Panc1 (cell line): ENCODE data around the gene PHLDB2. TPM values are rescaled to one million over a fixed set of nuclear protein-coding genes. Genes with fewer than 3 reads are reported as not detected.

Experiments
- ATAC-seq: fragments of 200-7000 bp; cut with Tn5 transposase; 2 replicates; pipeline ENCODE4 v1.9.1; 2020; ENCODE audit warnings: mild to moderate bottlenecking, moderate library complexity
- BruUV-seq: library from RNA; stranded (reverse); fragments of 400-500 nt; replicated peaks from 2 replicates; lab custom pipeline; 2021; lab: Mats Ljungman, UMichigan
- CTCF ChIA-PET: fragments of 300-600 bp; sonication (Branson Sonifier 250); formaldehyde crosslinking; loops from one replicate; lab custom pipeline; 2022; ENCODE audit warnings: antibody characterized with exemption; lab: Charles Lee
- POLR2A ChIA-PET: fragments of 300-600 bp; sonication (Branson Sonifier 250); formaldehyde crosslinking; loops from one replicate; lab custom pipeline; 2022; ENCODE audit warnings: antibody characterized with exemption; lab: Charles Lee
- DNase-seq: peaks from one replicate; pipeline ENCODE4 v3.0.0-alpha.2; 2010; ENCODE audit warnings: low read depth, low spot score
- H3K27ac ChIP-seq: 2 replicates; pipeline ENCODE4 v1.5.1; 2011; ENCODE audit warnings: mild to moderate bottlenecking, low read length, inconsistent platforms
- H3K27me3 ChIP-seq: fragments of 200-500 bp; sonication (Bioruptor generic); 2 replicates; pipeline ENCODE4 v1.6.0; 2014; ENCODE audit warnings: low read length, inconsistent platforms; ENCODE audit not compliant: control insufficient read depth, insufficient read depth
- H3K36me3 ChIP-seq: fragments of 200-500 bp; sonication (Bioruptor generic); 2 replicates; pipeline ENCODE4 v1.5.1; 2014; ENCODE audit warnings: inconsistent platforms, mild to moderate bottlenecking, low read length, moderate library complexity; ENCODE audit not compliant: control insufficient read depth, insufficient read depth
- H3K4me1 ChIP-seq: 2 replicates; pipeline ENCODE4 v1.5.1; 2011; ENCODE audit warnings: inconsistent platforms, mild to moderate bottlenecking, low read length, moderate library complexity; ENCODE audit not compliant: control insufficient read depth, insufficient read depth
- H3K4me3 ChIP-seq, 2 experiments: 2 replicates each; pipeline ENCODE4 v1.5.1; 2011 to 2012; ENCODE audit warnings: low read depth in 2 of 2, low read length in 2 of 2, mild to moderate bottlenecking in 2 of 2, inconsistent platforms in 1 of 2, moderate library complexity in 1 of 2
- H3K9me3 ChIP-seq: fragments of 200-500 bp; sonication (Bioruptor generic); 2 replicates; pipeline ENCODE4 v1.5.1; 2014; ENCODE audit warnings: low read depth, mild to moderate bottlenecking, inconsistent platforms, low read length, moderate library complexity; ENCODE audit not compliant: control insufficient read depth, insufficient read depth
- CTCF ChIP-seq: fragments of 450-650 bp; IDR thresholded peaks from 2 replicates; pipeline ENCODE4 v1.5.1; 2017; ENCODE audit warnings: mild to moderate bottlenecking
- POLR2AphosphoS5 ChIP-seq: IDR thresholded peaks from 2 replicates; pipeline ENCODE4 v1.6.1; 2012; ENCODE audit warnings: mild to moderate bottlenecking, low read depth, low read length, moderate library complexity
- SIN3A ChIP-seq: IDR thresholded peaks from 2 replicates; pipeline ENCODE4 v1.6.1; 2012; ENCODE audit warnings: low read depth, mild to moderate bottlenecking, low read length, moderate library complexity, borderline replicate concordance; ENCODE audit not compliant: insufficient read depth
- TCF7L2 ChIP-seq: IDR thresholded peaks from 2 replicates; pipeline ENCODE4 v1.6.1; 2011; ENCODE audit warnings: mild to moderate bottlenecking, low read depth, low read length, inconsistent platforms
- in situ Hi-C: cut with HindIII; loops from 2 replicates; pipeline ENCODE4 v1.10.0; 2016; ENCODE audit warnings: low sequenced_read_pairs, low pct_unique_long_range_greater_than_20kb
- intact Hi-C: fragments of 100-400 bp; cut with micrococcal nuclease; formaldehyde crosslinking; loops from one replicate; pipeline ENCODE4 v1.10.0; 2022; ENCODE audit not compliant: unreplicated experiment
- total RNA-seq: library from RNA; stranded (reverse); gene quantifications from one replicate; pipeline ENCODE4 v1.2.1, GENCODE V29; 2021; ENCODE audit not compliant: unreplicated experiment
- TF ChIP-seq, protein P1 (sequence below), 2 experiments: IDR thresholded peaks; 2 replicates each; pipeline ENCODE4 v1.6.1; 2011 to 2012; ENCODE audit warnings: low read depth in 2 of 2, control low read depth in 1 of 2, low read length in 1 of 2, mild to moderate bottlenecking in 1 of 2, moderate library complexity in 1 of 2; ENCODE audit not compliant: insufficient read depth in 1 of 2

Gene PHLDB2
- total RNA-seq, 1 experiment from 2014 or later, result 11.3 TPM

DNA sequence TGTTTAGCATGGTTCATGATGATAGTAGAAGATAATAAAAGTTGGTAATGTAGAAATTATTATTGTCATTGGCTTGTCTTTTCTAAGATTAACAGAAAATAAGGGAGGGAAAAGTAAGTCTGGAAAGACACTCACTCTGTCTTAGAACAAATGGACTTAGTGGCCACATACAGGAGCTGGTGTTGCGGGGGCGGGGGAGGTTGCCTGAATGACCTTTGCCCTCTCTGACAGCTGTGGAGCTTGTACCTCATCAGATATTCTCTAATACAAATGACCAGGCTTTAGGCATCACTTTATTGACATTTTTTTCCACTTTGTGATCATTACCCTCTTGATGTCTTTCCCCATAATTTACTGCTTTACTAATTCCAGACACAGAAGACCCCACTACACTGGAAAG is 145.6 kb downstream of the PHLDB2 start:
- Histone ChIP-seq H3K4me1 (no peaks in the 10 kb centered on the region), H3K9me3 (no peaks in the 10 kb centered on the region), H3K4me3 (no peak overlapping the region), H3K36me3 (no peaks in the 10 kb centered on the region), H3K27ac (no peak overlapping the region), H3K27me3 (no peaks in the 10 kb centered on the region)
- ChIA-PET POLR2A (no interaction called here), CTCF (no interaction called here)
- no TSS peak for BruUV-seq
- TF ChIP-seq, protein P1, sequence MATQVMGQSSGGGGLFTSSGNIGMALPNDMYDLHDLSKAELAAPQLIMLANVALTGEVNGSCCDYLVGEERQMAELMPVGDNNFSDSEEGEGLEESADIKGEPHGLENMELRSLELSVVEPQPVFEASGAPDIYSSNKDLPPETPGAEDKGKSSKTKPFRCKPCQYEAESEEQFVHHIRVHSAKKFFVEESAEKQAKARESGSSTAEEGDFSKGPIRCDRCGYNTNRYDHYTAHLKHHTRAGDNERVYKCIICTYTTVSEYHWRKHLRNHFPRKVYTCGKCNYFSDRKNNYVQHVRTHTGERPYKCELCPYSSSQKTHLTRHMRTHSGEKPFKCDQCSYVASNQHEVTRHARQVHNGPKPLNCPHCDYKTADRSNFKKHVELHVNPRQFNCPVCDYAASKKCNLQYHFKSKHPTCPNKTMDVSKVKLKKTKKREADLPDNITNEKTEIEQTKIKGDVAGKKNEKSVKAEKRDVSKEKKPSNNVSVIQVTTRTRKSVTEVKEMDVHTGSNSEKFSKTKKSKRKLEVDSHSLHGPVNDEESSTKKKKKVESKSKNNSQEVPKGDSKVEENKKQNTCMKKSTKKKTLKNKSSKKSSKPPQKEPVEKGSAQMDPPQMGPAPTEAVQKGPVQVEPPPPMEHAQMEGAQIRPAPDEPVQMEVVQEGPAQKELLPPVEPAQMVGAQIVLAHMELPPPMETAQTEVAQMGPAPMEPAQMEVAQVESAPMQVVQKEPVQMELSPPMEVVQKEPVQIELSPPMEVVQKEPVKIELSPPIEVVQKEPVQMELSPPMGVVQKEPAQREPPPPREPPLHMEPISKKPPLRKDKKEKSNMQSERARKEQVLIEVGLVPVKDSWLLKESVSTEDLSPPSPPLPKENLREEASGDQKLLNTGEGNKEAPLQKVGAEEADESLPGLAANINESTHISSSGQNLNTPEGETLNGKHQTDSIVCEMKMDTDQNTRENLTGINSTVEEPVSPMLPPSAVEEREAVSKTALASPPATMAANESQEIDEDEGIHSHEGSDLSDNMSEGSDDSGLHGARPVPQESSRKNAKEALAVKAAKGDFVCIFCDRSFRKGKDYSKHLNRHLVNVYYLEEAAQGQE (IDR thresholded peaks at IDR 0.05; ENCODE audit: insufficient read depth in 1 of 2, low read depth in 2 of 2, low read length in 1 of 2), result no peak
- no peak for ATAC-seq
- intact Hi-C loops, result no loop called here
- no peak for DNase-seq
- in situ Hi-C loops, result no loop called here

DNA sequence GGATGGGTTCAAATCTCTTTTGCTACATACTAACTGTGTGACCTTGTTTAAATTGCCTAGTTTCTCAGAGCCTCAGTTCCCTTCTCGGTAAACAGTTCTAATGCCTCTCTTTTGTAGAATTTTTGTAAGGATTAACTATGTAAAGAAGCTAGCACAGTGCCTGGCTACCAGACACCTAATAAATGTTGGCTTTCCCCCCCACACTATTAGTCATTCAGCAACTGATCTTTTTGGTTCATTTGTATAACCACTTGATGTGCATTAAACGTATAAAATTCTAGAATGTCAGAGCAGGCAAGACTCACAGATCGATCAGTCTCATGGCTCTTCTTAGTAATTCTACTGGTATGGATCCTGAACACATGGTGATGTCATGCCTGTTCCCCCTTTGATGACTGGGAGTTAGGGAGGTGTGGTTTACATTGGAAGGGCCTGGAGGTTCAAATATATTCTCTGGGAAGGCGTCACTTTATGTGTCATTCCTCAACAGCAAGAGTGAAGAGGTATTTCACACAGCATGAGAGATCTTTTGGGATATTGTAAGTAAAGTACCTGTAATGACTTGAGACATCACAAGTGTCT is 146.1 kb downstream of the PHLDB2 start:
- ATAC-seq (no peak), DNase-seq (no peak)
- POLR2A ChIA-PET, result no interaction called here
- Histone ChIP-seq H3K36me3 (no peaks in the 10 kb centered on the region), H3K4me1 (no peaks in the 10 kb centered on the region), H3K4me3 (no peak overlapping the region), H3K27me3 (no peaks in the 10 kb centered on the region), H3K27ac (no peak overlapping the region), H3K9me3 (no peaks in the 10 kb centered on the region)
- no TSS peak for BruUV-seq
- intact Hi-C loops, result no loop called here
- CTCF ChIA-PET, result interaction anchor here (0.7 kb wide), 1 partner anchor 75 kb away, joined by 11 read pairs; no protein-coding TSS in a partner anchor
- in situ Hi-C loops, result no loop called here
- TF ChIP-seq, protein P1 (IDR thresholded peaks at IDR 0.05; ENCODE audit: insufficient read depth in 1 of 2, low read depth in 2 of 2, low read length in 1 of 2), result no peak
- no peak for TF ChIP-seq TCF7L2
- TF ChIP-seq SIN3A, result no peak
- no peak for TF ChIP-seq CTCF
- TF ChIP-seq POLR2AphosphoS5, result no peak
